H1 (cell line): ENCODE measurements around the gene PMP22. TPM values are rescaled to one million over a fixed set of nuclear protein-coding genes. Genes with fewer than 3 reads are reported as not detected.

ENCODE experiments used
- CTCF ChIA-PET: fragments of 300-600 bp; sonication (Branson Sonifier 250); formaldehyde crosslinking; loops from one replicate; lab custom pipeline; 2021; ENCODE audit not compliant: partially characterized antibody; lab: Charles Lee
- POLR2A ChIA-PET: fragments of 300-600 bp; sonication (Branson Sonifier 250); formaldehyde crosslinking; loops from one replicate; lab custom pipeline; 2021; ENCODE audit warnings: inconsistent platforms; ENCODE audit not compliant: partially characterized antibody; lab: Charles Lee
- DNase-seq, 2 experiments: peaks; one replicate each; pipeline versions ENCODE4 v3.0.0 to v3.0.0-alpha.2; 2010 to 2022; ENCODE audit warnings: low spot score in 2 of 2, low read depth in 1 of 2, mixed read lengths in 1 of 2
- FAIRE-seq: peaks from 2 replicates; lab custom pipeline; 2011; peaks lifted over from hg19 to GRCh38; lab: Jason Lieb, UNC
- H2AFZ ChIP-seq: 2 replicates; pipeline ENCODE4 v1.8.1; 2012; ENCODE audit warnings: low read length, inconsistent platforms
- H2AK5ac ChIP-seq: 2 replicates; pipeline ENCODE4 v1.6.1; 2013; ENCODE audit warnings: low read depth, low read length
- H2BK120ac ChIP-seq: replicated peaks from 2 replicates; pipeline ENCODE3; 2013; ENCODE audit warnings: low read depth, low read length, inconsistent platforms
- H2BK12ac ChIP-seq: 2 replicates; pipeline ENCODE4 v1.6.1; 2013; ENCODE audit warnings: low read depth, low read length
- H2BK15ac ChIP-seq: 2 replicates; pipeline ENCODE4 v1.6.1; 2013; ENCODE audit warnings: low read length
- H2BK20ac ChIP-seq: 2 replicates; pipeline ENCODE4 v1.6.1; 2013; ENCODE audit warnings: low read length
- H2BK5ac ChIP-seq: 2 replicates; pipeline ENCODE4 v1.6.1; 2013; ENCODE audit warnings: low read depth, low read length
- H3K14ac ChIP-seq: 2 replicates; pipeline ENCODE4 v1.6.1; 2013; ENCODE audit warnings: inconsistent platforms; ENCODE audit not compliant: insufficient read length
- H3K18ac ChIP-seq: 2 replicates; pipeline ENCODE4 v1.6.1; 2013; ENCODE audit warnings: low read length; ENCODE audit errors: extremely low read depth
- H3K23ac ChIP-seq: 2 replicates; pipeline ENCODE4 v1.6.1; 2013; ENCODE audit warnings: inconsistent platforms; ENCODE audit not compliant: insufficient read length
- H3K23me2 ChIP-seq: 2 replicates; pipeline ENCODE4 v1.6.1; 2013; ENCODE audit warnings: low read depth, low read length
- H3K27ac ChIP-seq: 2 replicates; pipeline ENCODE4 v1.6.1; 2011; ENCODE audit warnings: low read depth, low read length, inconsistent platforms
- H3K27me3 ChIP-seq, 4 experiments: replicated peaks in 1 of 4; 1 replicate in 1 of 4; 2 replicates in 3 of 4; pipeline versions ENCODE4 v1.6.1 to v1.8.1; 2011 to 2013; ENCODE audit warnings: low read length in 3 of 4, mild to moderate bottlenecking in 3 of 4, inconsistent platforms in 2 of 4, mixed read lengths in 2 of 4, moderate library complexity in 1 of 4; ENCODE audit not compliant: control insufficient read depth in 3 of 4, insufficient read depth in 3 of 4; ENCODE audit errors: extremely low read depth in 1 of 4
- H3K36me3 ChIP-seq, 4 experiments: 2 replicates each; pipeline versions ENCODE4 v1.6.1 to v1.8.1; 2011 to 2013; ENCODE audit warnings: mild to moderate bottlenecking in 4 of 4, low read length in 3 of 4, moderate library complexity in 2 of 4, control low read depth in 1 of 4, inconsistent platforms in 1 of 4; ENCODE audit not compliant: insufficient read depth in 4 of 4, control insufficient read depth in 2 of 4
- H3K4ac ChIP-seq: replicated peaks from 2 replicates; pipeline ENCODE3; 2013; ENCODE audit warnings: low read length, low read depth, mixed read lengths, inconsistent platforms; ENCODE audit not compliant: insufficient read length
- H3K4me1 ChIP-seq, 4 experiments: replicated peaks in 1 of 4; 1 replicate in 1 of 4; 2 replicates in 3 of 4; pipeline versions ENCODE4 v1.6.1 to v1.8.1; 2011 to 2013; ENCODE audit warnings: low read length in 3 of 4, inconsistent platforms in 2 of 4, mixed read lengths in 1 of 4; ENCODE audit not compliant: insufficient read depth in 4 of 4, control insufficient read depth in 3 of 4
- H3K4me2 ChIP-seq, 2 experiments: 2 replicates each; pipeline versions ENCODE4 v1.6.1 to v1.8.1; 2011 to 2013; ENCODE audit warnings: low read depth in 2 of 2, low read length in 2 of 2, control low read depth in 1 of 2, inconsistent platforms in 1 of 2, mild to moderate bottlenecking in 1 of 2; ENCODE audit not compliant: insufficient read depth in 1 of 2
- H3K4me3 ChIP-seq, 4 experiments: fragments of 200-600, 300-600 bp in 1 of 4; sonication (generic), shearing (Covaris generic), sonication (Bioruptor Twin) in 1 of 4; 2 replicates each; pipeline versions ENCODE4 v1.5.1 to v1.8.1; 2011 to 2016; ENCODE audit warnings: low read length in 4 of 4, low read depth in 3 of 4, control low read depth in 2 of 4, inconsistent platforms in 2 of 4, mild to moderate bottlenecking in 2 of 4, mixed read lengths in 1 of 4, moderate library complexity in 1 of 4; ENCODE audit not compliant: insufficient read depth in 2 of 4; ENCODE audit errors: extremely low read depth in 1 of 4
- H3K56ac ChIP-seq: replicated peaks from 2 replicates; pipeline ENCODE3; 2013; ENCODE audit warnings: low read depth, mild to moderate bottlenecking, mixed read lengths, low read length, inconsistent platforms; ENCODE audit not compliant: insufficient read length
- H3K79me1 ChIP-seq: 2 replicates; pipeline ENCODE4 v1.6.1; 2013; ENCODE audit warnings: low read depth, low read length, control low read depth
- H3K79me2 ChIP-seq, 2 experiments: 2 replicates each; pipeline versions ENCODE4 v1.6.1 to v1.8.1; 2012 to 2013; ENCODE audit warnings: low read length in 2 of 2, mild to moderate bottlenecking in 2 of 2, inconsistent platforms in 1 of 2; ENCODE audit not compliant: insufficient read depth in 2 of 2, control insufficient read depth in 1 of 2
- H3K9ac ChIP-seq, 4 experiments: replicated peaks in 1 of 4; 1 replicate in 1 of 4; 2 replicates in 3 of 4; pipeline versions ENCODE4 v1.6.1 to v1.8.1; 2011 to 2013; ENCODE audit warnings: low read depth in 3 of 4, low read length in 3 of 4, control low read depth in 2 of 4, mild to moderate bottlenecking in 2 of 4, moderate library complexity in 2 of 4, inconsistent platforms in 1 of 4; ENCODE audit errors: extremely low read depth in 1 of 4
- H3K9me3 ChIP-seq, 2 experiments: 2 replicates each; pipeline versions ENCODE4 v1.6.1 to v1.8.1; 2012 to 2013; ENCODE audit warnings: mild to moderate bottlenecking in 2 of 2, moderate library complexity in 2 of 2, control low read depth in 1 of 2, inconsistent platforms in 1 of 2, low read depth in 1 of 2, low read length in 1 of 2, mixed read lengths in 1 of 2; ENCODE audit not compliant: insufficient read depth in 2 of 2
- H4K20me1 ChIP-seq, 2 experiments: replicated peaks in 1 of 2; 2 replicates each; pipeline versions ENCODE3 to v1.8.1; 2011 to 2013; ENCODE audit warnings: inconsistent platforms in 2 of 2, low read length in 2 of 2, mild to moderate bottlenecking in 1 of 2; ENCODE audit not compliant: insufficient read depth in 2 of 2, control insufficient read depth in 1 of 2
- H4K5ac ChIP-seq: 2 replicates; pipeline ENCODE4 v1.6.1; 2013; ENCODE audit warnings: low read length, low read depth, mixed read lengths, inconsistent platforms; ENCODE audit not compliant: insufficient read length
- H4K8ac ChIP-seq: 2 replicates; pipeline ENCODE4 v1.8.0; 2013; ENCODE audit warnings: mild to moderate bottlenecking, moderate library complexity, low read length, inconsistent platforms; ENCODE audit not compliant: insufficient read depth; ENCODE audit errors: extremely low read depth
- H4K91ac ChIP-seq: replicated peaks from 2 replicates; pipeline ENCODE3; 2013; ENCODE audit warnings: low read length, mixed read lengths, inconsistent platforms; ENCODE audit not compliant: insufficient read length
- BRCA1 ChIP-seq: IDR thresholded peaks from 2 replicates; pipeline ENCODE4 v1.6.1; 2012; ENCODE audit warnings: low read depth, low read length, improper control_type of control experiment
- CHD2 ChIP-seq: IDR thresholded peaks from 2 replicates; pipeline ENCODE4 v1.6.1; 2012; ENCODE audit warnings: low read length, improper control_type of control experiment
- CREB1 ChIP-seq: IDR thresholded peaks from 2 replicates; pipeline ENCODE4 v1.6.1; 2012; ENCODE audit warnings: inconsistent platforms
- CTBP2 ChIP-seq: IDR thresholded peaks from 2 replicates; pipeline ENCODE4 v1.7.0; 2011; ENCODE audit warnings: borderline replicate concordance, mild to moderate bottlenecking, moderate library complexity, mixed read lengths, low read length; ENCODE audit not compliant: insufficient read depth, insufficient read length
- EZH2 ChIP-seq: fragments of 200-600 bp; sonication (generic); IDR thresholded peaks from 2 replicates; pipeline ENCODE4 v1.7.1; 2012; ENCODE audit warnings: low read depth, mild to moderate bottlenecking, moderate library complexity, low read length, inconsistent platforms; ENCODE audit not compliant: severe bottlenecking
- FOSL1 ChIP-seq: IDR thresholded peaks from 2 replicates; pipeline ENCODE4 v1.6.1; 2011; ENCODE audit warnings: mild to moderate bottlenecking, low read depth, low read length, moderate library complexity; ENCODE audit not compliant: insufficient read depth
- GTF2F1 ChIP-seq: IDR thresholded peaks from 2 replicates; pipeline ENCODE4 v1.6.1; 2012; ENCODE audit warnings: low read depth, low read length, improper control_type of control experiment, borderline replicate concordance
- KDM1A ChIP-seq: fragments of 200-600, 300-600 bp; sonication (generic); IDR thresholded peaks from 2 replicates; pipeline ENCODE4 v1.7.1; 2016; ENCODE audit warnings: mild to moderate bottlenecking, low read length, borderline replicate concordance
- RAD21 ChIP-seq, 2 experiments: IDR thresholded peaks in 1 of 2; conservative IDR thresholded peaks in 1 of 2; 2 replicates each; pipeline ENCODE4 v1.6.1; 2011; ENCODE audit warnings: low read depth in 2 of 2, low read length in 2 of 2, improper control_type of control experiment in 1 of 2, inconsistent platforms in 1 of 2, mild to moderate bottlenecking in 1 of 2, moderate library complexity in 1 of 2
- RNF2 ChIP-seq: fragments of 200-900, 300-1000 bp; sonication (generic); IDR thresholded peaks from 2 replicates; pipeline ENCODE4 v1.7.1; 2016; ENCODE audit warnings: borderline replicate concordance, low read depth, mild to moderate bottlenecking, antibody characterized with exemption, low read length; ENCODE audit not compliant: poor library complexity, severe bottlenecking; ENCODE audit errors: missing control alignments
- SIRT6 ChIP-seq: IDR thresholded peaks from one replicate; pipeline ENCODE4 v1.7.1; 2012; ENCODE audit warnings: low read length, inconsistent platforms
- SIX5 ChIP-seq: IDR thresholded peaks from 2 replicates; pipeline ENCODE4 v1.6.1; 2011; ENCODE audit warnings: mild to moderate bottlenecking, low read depth, low read length
- SP1 ChIP-seq: IDR thresholded peaks from 2 replicates; pipeline ENCODE4 v1.6.1; 2011; ENCODE audit warnings: low read depth, low read length
- TAF1 ChIP-seq: IDR thresholded peaks from 2 replicates; pipeline ENCODE4 v1.6.1; 2011; ENCODE audit warnings: mild to moderate bottlenecking, low read depth, low read length
- WGBS, 2 experiments: shearing (Covaris generic) in 1 of 2; methylation state at CpG; one replicate each; pipeline versions ENCODE4 v1.1.6 to v1.1.7; 2013 to 2015; ENCODE audit warnings: low lambda C conversion rate in 2 of 2, mixed read lengths in 2 of 2, inconsistent platforms in 1 of 2, low coverage in 1 of 2, missing lambda C conversion rate in 1 of 2; ENCODE audit not compliant: insufficient replicate concordance in 2 of 2, insufficient coverage in 1 of 2, insufficient read length in 1 of 2; ENCODE audit errors: extremely low coverage in 1 of 2, missing lambda C conversion rate in 1 of 2; 5-methylcytosine and 5-hydroxymethylcytosine counted together
- polyA plus RNA-seq, 7 experiments: library from polyadenylated mRNA; depleted of rRNA in 3 of 7; stranded (reverse) in 5 of 7; unstranded in 2 of 7; fragments of >200 nt in 5 of 7; fragments of 200-250 nt in 2 of 7; gene quantifications; 1 replicate in 5 of 7; 2 replicates in 1 of 7; 4 replicates in 1 of 7; pipeline versions ENCODE4 v1.2.1 to v1.2.3, GENCODE V29; 2011 to 2013; ENCODE audit warnings: missing spikeins in 2 of 7, mixed read lengths in 2 of 7
- total RNA-seq: library from RNA; stranded (reverse); fragmentation: NEBNext Ultra II Directional; extraction: Animal tissue kit (Norgen Biotek cat#: 25700); gene quantifications from 2 replicates; pipeline ENCODE4 v1.2.1, GENCODE V29; 2021
- TF ChIP-seq, protein P1 (sequence below): IDR thresholded peaks from 2 replicates; pipeline ENCODE4 v1.6.1; 2012; ENCODE audit warnings: inconsistent platforms

Gene PMP22
- total and polyA plus RNA-seq, 2 of the 8 experiments (the other 6 are each of a cell fraction or from before 2014, with no cell fraction given), result 0.84 to 4.9 TPM

GRCh38 chr17:15269780-15270089 is 4.6 kb upstream of the PMP22 start:
- Histone ChIP-seq H3K4me1 (0 out of 7 replicates have a peak, but pooled peaks cover 0 to 2% (median 0%) of the 10 kb centered on the region in 4 experiments), H2BK120ac (no peak overlapping the region), H2BK5ac (no peak overlapping the region), H3K56ac (no peak overlapping the region), H2BK12ac (no peak overlapping the region), H4K91ac (no peak overlapping the region), H3K9ac (no peak overlapping the region), H2AK5ac (no peak overlapping the region), H3K4me2 (no peak overlapping the region), H3K4ac (no peak overlapping the region), H4K8ac (no peak overlapping the region), H3K23ac (no peak overlapping the region), H2BK15ac (no peak overlapping the region), H3K9me3 (0 out of 4 replicates have a peak, but pooled peaks cover 0 to 4% of the 10 kb centered on the region in 2 experiments), H4K20me1 (no peaks in the 10 kb centered on the region), H3K23me2 (no peaks in the 10 kb centered on the region), H3K18ac (no peak overlapping the region), H2AFZ (no peak overlapping the region), H3K27ac (no peak overlapping the region), H3K4me3 (no peak overlapping the region), H3K14ac (no peak overlapping the region), H2BK20ac (no peak overlapping the region), H3K36me3 (no peaks in the 10 kb centered on the region), H3K79me2 (no peaks in the 10 kb centered on the region), H4K5ac (no peak overlapping the region), H3K79me1 (no peaks in the 10 kb centered on the region), H3K27me3 (peaks cover 0 to 4% (median 2%) of the 10 kb centered on the region in 4 experiments; a peak in 4 of 7 replicates)
- no peak for DNase-seq
- WGBS, 2 experiments, result 96% methylated on average over 5 of the region's 5 CpGs; no CpG with 5 or more reads in 1 of the 2 experiments
- FAIRE-seq, result no peak
- CTCF ChIA-PET, result no interaction called here
- POLR2A ChIA-PET, result interaction anchor here (0.6 kb wide), 1 partner anchor 219 kb away, joined by 3 read pairs; no protein-coding TSS in a partner anchor
- no peak for TF ChIP-seq KDM1A
- TF ChIP-seq, protein P1, sequence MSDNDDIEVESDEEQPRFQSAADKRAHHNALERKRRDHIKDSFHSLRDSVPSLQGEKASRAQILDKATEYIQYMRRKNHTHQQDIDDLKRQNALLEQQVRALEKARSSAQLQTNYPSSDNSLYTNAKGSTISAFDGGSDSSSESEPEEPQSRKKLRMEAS, result no peak
- TF ChIP-seq SIX5, result no peak
- no peak for TF ChIP-seq GTF2F1
- no peak for TF ChIP-seq EZH2
- TF ChIP-seq SP1, result no peak
- no peak for TF ChIP-seq CREB1
- no peak for TF ChIP-seq SIRT6
- TF ChIP-seq RAD21 (IDR thresholded peaks at IDR 0.05 in 1 of 2, conservative IDR thresholded peaks at IDR 0.05 in 1 of 2; ENCODE audit: low read depth in 2 of 2, low read length in 2 of 2), result no peak
- TF ChIP-seq CHD2, result no peak
- no peak for TF ChIP-seq CTBP2
- no peak for TF ChIP-seq FOSL1
- no peak for TF ChIP-seq RNF2
- no peak for TF ChIP-seq BRCA1
- no peak for TF ChIP-seq TAF1
